ENCODE results near the gene NOC4L. TPM values are rescaled to one million over a fixed set of nuclear protein-coding genes. Genes with fewer than 3 reads are reported as not detected.

The NOC4L gene
- total and polyA plus RNA-seq, 2 donors (not counting 3 experiments of a cell fraction or from before 2014, with no cell fraction given) = 19.4 to 29.4 TPM

DNA sequence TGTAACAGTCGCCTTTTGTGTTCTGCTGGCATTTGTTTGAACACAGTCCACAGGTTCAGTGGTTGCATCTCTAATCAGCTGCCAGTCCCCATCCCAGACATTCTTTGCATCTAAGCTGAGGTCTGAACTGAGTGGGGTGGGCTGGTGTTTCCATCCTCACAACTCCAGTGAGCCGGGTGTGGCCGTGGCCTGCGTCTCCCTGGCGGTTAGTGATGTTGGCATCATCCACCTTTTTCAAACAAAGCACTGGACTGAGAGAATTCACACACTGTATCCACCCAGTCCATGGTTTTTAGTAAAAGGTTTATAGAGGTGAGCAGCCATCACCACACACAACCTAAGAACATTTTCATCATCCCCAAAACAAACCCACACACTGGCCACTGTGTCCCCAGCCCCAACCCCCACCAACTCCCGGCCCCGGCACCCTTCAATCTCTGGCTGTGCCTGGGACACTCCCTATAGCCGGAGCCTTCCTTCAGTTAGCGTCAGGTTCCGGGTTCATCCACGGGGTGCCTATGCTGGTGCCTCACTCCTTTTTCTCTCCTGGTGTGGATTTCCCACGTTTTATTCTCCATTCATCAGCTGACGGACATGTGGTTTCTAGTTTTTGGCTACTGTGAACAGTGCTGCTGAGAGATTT is 6.7 kb upstream of the NOC4L start:
- intact Hi-C loops (cut with micrococcal nuclease) = no loop called here
- Histone ChIP-seq H3K79me2 (ENCODE audit: control insufficient read depth, insufficient read depth, low read length) (peaks cover 7% of the 10 kb centered on the region), H3K27me3 (ENCODE audit: control insufficient read depth in 2 of 2, insufficient read depth in 2 of 2, low read length in 2 of 2) (no peaks in the 10 kb centered on the region), H3K9me3 (replicated peaks; ENCODE audit: control insufficient read depth, insufficient read depth, low read length) (no peaks in the 10 kb centered on the region), H2AFZ (ENCODE audit: low read depth, low read length) (no peak overlapping the region), H3K9me1 (replicated peaks; ENCODE audit: control insufficient read depth, extremely low read depth, insufficient read depth, low read length) (no peaks in the 10 kb centered on the region), H3K9ac (replicated peaks; ENCODE audit: extremely low read depth, insufficient read depth, low read length) (no peak overlapping the region), H3K4me1 (ENCODE audit: control insufficient read depth, extremely low read depth, insufficient read depth, low read length) (no peaks in the 10 kb centered on the region), H3K4me2 (ENCODE audit: insufficient read depth, low read length) (no peak overlapping the region), H3K36me3 (ENCODE audit: control insufficient read depth in 2 of 2, extremely low read depth in 1 of 2, insufficient read depth in 2 of 2, low read length in 2 of 2) (peaks cover 8 to 32% of the 10 kb centered on the region in 2 experiments), H4K20me1 (replicated peaks; ENCODE audit: control insufficient read depth, extremely low read depth, insufficient read depth, low read length) (no peaks in the 10 kb centered on the region), H3K4me3 (replicated peaks in 1 of 3; ENCODE audit: insufficient read depth in 1 of 3, low read depth in 1 of 3, low read length in 3 of 3) (no peak overlapping the region), H3K27ac (ENCODE audit: insufficient read depth, low read depth, low read length) (no peak overlapping the region)
- FAIRE-seq = no peak
- TF ChIP-seq POLR2A (IDR thresholded peaks at IDR 0.05; ENCODE audit: low read depth, low read length) = no peak
- no peak for TF ChIP-seq FOS (IDR thresholded peaks at IDR 0.05; ENCODE audit: borderline replicate concordance, insufficient read depth, low read length)
- no peak for TF ChIP-seq JUN (IDR thresholded peaks at IDR 0.05; ENCODE audit: borderline replicate concordance, insufficient read depth, insufficient read length, low read depth)
- TF ChIP-seq, protein P1, sequence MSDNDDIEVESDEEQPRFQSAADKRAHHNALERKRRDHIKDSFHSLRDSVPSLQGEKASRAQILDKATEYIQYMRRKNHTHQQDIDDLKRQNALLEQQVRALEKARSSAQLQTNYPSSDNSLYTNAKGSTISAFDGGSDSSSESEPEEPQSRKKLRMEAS (IDR thresholded peaks at IDR 0.05; ENCODE audit: insufficient read depth, insufficient read length) = no peak
- TF ChIP-seq EZH2 (IDR thresholded peaks at IDR 0.05; ENCODE audit: borderline replicate concordance, low read depth, low read length, severe bottlenecking) = no peak
- TF ChIP-seq MYC (IDR thresholded peaks at IDR 0.05; ENCODE audit: low read depth, low read length) = no peak
- TF ChIP-seq, protein P2, sequence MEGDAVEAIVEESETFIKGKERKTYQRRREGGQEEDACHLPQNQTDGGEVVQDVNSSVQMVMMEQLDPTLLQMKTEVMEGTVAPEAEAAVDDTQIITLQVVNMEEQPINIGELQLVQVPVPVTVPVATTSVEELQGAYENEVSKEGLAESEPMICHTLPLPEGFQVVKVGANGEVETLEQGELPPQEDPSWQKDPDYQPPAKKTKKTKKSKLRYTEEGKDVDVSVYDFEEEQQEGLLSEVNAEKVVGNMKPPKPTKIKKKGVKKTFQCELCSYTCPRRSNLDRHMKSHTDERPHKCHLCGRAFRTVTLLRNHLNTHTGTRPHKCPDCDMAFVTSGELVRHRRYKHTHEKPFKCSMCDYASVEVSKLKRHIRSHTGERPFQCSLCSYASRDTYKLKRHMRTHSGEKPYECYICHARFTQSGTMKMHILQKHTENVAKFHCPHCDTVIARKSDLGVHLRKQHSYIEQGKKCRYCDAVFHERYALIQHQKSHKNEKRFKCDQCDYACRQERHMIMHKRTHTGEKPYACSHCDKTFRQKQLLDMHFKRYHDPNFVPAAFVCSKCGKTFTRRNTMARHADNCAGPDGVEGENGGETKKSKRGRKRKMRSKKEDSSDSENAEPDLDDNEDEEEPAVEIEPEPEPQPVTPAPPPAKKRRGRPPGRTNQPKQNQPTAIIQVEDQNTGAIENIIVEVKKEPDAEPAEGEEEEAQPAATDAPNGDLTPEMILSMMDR (IDR thresholded peaks at IDR 0.05; ENCODE audit: extremely low read depth in 1 of 2, insufficient read depth in 1 of 2, low read depth in 1 of 2, low read length in 2 of 2) = no peak
- CTCF ChIA-PET = no interaction called here
- BruUV-seq (replicated peaks) = no TSS peak
- dilution Hi-C loops (cut with MboI; ENCODE audit: extremely low pct_ligation_motif_present, low sequenced_read_pairs) = no loop called here
- POLR2A ChIA-PET = no interaction called here
- DNase-seq (ENCODE audit: low read depth, low spot score) = no peak
